OCI-LY7 (cell line): ENCODE measurements around the gene TRIO.

Experiments
- EZH2phosphoT487 ChIP-seq: fragments of 200-600 bp; sonication (generic); IDR thresholded peaks from 2 replicates; pipeline ENCODE4 v1.6.1; 2018; ENCODE audit warnings: low read depth, borderline replicate concordance, mild to moderate bottlenecking, mixed run types, antibody characterized with exemption, low read length, moderate library complexity, mixed read lengths
- TF ChIP-seq, protein P1 (sequence below): fragments of 200-600 bp; sonication (generic); conservative IDR thresholded peaks from 2 replicates; pipeline ENCODE4 v1.5.1; 2014; ENCODE audit warnings: mild to moderate bottlenecking, antibody characterized with exemption, low read length, moderate library complexity, mixed read lengths

DNA sequence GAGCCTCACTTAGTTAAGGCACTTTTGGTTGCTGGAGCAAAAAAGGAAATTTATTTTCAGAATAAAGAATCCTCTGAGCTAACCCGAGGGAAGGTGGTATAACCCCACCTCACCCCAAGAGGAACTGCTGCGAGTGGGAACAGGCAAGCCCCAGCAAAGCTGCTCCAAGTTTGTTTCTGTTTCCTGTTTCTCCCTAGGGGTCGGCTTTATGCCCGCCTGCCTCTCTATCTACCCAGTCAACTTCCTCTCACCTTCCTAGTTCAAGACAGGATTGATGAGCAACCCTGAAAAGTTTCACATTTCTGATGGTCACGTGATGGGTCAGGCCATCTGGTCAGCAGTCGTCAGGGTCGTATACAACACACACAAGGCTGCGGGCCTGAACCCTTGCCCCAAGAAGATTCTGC lies 31.1 kb downstream of the TRIO start:
- TF ChIP-seq, protein P1, sequence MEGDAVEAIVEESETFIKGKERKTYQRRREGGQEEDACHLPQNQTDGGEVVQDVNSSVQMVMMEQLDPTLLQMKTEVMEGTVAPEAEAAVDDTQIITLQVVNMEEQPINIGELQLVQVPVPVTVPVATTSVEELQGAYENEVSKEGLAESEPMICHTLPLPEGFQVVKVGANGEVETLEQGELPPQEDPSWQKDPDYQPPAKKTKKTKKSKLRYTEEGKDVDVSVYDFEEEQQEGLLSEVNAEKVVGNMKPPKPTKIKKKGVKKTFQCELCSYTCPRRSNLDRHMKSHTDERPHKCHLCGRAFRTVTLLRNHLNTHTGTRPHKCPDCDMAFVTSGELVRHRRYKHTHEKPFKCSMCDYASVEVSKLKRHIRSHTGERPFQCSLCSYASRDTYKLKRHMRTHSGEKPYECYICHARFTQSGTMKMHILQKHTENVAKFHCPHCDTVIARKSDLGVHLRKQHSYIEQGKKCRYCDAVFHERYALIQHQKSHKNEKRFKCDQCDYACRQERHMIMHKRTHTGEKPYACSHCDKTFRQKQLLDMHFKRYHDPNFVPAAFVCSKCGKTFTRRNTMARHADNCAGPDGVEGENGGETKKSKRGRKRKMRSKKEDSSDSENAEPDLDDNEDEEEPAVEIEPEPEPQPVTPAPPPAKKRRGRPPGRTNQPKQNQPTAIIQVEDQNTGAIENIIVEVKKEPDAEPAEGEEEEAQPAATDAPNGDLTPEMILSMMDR = no peak
- no peak for TF ChIP-seq EZH2phosphoT487
